GM18508 (cell line): Measurements from ENCODE around the gene RMND5B.
A peak's percentile ranks its signal among the peaks of the same experiment; 100 is the strongest.
"Not testable (repeated sequence)": the region's sequence is repeated elsewhere in the genome, so short reads cannot be mapped to it uniquely, and the experiment has no call there.

Experiments used
- ATAC-seq: cut with Tn5 transposase; IDR thresholded peaks from one replicate; pipeline ENCODE4 v1.9.1; 2021; ENCODE audit warnings: moderate number of reproducible peaks; ENCODE audit not compliant: insufficient read depth, unreplicated experiment

RMND5B gene

GRCh38 chr5:178162481-178162880 is 31.7 kb downstream of the RMND5B start:
- no peak for ATAC-seq

DNA sequence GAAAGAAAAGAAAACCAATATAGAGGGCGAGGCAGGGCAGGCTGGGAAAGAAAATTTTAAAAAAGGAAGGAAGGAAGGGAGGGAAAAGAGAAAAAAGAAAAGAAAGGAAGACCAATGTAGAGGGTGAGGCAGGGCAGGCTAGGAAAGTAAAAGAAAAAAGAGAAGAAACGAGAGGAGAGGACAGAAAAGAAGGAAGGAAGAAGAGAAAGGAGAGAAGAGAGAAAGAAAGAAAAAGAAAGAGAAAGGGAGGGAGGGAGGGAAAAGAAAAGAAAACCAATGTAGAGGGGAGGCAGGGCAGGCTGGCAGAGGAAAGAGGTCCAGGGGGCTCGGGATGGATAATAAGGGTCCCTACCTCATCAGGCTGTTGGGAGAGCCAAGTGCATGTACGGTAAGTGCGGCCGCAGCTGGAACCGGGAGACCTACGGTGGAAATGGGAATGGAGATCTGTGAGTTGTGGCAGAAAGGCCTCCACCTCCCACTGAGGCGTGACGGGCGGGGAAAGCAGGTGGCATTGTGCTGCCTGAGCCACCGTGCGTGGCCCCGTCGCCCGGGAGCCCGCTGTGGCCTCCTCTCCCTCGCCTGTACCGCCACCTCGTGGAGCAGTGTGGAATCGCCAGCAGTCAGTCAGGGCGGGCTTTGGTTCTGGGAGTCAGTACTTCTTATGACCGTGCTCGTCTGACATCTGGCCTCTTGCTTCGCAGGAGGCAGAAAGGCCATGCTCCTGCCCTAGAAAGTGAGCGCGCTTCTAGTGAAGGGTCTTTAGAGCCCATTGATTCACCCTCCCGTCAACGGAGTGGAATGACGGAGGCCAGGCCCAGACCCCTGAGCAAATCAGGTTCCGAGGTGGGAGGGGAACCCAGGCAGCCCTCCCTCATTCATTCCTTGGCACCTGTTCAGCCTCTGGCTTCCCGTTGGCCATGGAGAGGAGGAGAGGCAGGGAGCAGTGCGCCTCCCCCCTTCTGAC is 33.2 kb downstream of the RMND5B start:
- ATAC-seq: peak; percentile 55

- ATAC-seq: no peak
Observed at GRCh38 chr5:178165581-178165980, 34.8 kb downstream of the RMND5B start.

GRCh38 chr5:178170455-178170854 is 39.6 kb downstream of the RMND5B start:
- no peak for ATAC-seq

GRCh38 chr5:178174456-178174855 is 43.6 kb downstream of the RMND5B start:
- no peak for ATAC-seq

GRCh38 chr5:178176791-178177190 is 46.0 kb downstream of the RMND5B start:
- no peak for ATAC-seq

DNA sequence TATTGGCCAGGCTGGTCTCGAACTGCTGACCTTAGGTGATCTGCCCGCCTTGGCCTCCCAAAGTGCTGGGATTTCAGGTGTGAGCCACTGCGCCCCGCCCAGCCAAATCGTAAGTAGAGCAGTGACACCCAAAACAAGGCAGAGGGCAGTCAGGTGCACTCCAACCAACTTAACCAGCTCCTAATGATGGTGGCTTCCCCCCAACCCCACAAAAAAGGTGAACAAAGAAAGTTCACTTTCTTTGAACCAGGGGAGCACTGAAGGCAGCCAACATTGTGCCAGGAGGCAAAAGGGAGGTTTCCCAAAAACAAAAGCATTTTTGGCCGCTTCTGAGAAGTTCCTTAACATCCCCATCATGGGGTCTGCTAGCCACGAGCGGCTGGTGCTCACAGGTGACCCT is 46.8 kb downstream of the RMND5B start:
- no peak for ATAC-seq

DNA sequence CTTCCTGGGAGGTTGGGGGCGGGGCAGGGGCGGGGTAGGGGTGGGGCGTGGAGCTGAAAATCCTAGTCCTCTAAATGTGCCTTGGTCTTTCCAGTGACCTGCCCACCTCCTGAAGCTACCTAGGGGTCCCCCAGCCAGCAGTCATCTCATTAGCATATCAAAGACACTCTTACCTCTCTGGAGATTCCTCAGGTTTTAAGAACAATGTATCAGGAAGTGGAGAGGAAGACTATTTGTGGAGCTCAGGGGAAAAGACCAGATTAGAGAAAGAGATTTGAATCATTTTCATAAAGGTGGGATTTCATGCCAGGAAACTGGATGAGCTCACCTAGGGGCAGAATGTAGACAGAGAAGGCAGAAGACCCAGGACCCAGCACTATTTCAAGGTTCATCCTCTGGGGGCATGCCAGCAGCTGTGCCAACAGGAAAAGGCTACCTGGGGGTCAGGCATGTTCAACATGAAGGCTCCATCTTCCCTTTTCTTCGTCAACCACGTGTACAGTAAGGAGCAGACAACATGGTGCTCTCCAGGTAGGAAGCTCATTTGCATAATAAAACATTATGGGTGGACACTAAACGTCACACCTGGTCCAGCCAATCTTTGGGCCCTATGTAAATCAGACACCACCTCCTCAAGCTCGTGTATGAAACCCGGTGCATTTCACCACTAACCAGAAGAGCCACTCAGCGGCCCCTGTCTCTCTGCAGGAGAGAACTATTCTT is 49.5 kb downstream of the RMND5B start:
- ATAC-seq: no peak

- ATAC-seq: no peak
Observed at GRCh38 chr5:178182158-178182876, 51.5 kb downstream of the RMND5B start.

DNA sequence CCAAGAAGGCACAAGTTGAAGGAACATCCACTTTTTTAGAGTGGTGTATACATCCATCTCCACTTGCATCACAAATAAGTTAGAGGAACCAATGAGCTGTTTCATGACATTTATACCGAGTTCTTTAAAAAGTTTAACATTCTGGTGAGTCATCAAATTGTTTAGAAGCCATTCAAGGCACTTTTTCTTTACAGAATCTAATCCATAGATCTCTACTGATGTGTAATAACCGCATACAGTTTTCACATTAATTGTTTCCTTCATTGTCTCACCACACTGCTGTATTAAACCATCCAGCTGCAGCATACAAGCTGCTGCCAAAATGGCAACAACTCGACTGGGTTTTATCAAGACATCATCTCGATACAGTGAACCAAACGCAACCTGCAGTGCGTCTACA is 55.6 kb downstream of the RMND5B start:
- ATAC-seq: no peak

DNA sequence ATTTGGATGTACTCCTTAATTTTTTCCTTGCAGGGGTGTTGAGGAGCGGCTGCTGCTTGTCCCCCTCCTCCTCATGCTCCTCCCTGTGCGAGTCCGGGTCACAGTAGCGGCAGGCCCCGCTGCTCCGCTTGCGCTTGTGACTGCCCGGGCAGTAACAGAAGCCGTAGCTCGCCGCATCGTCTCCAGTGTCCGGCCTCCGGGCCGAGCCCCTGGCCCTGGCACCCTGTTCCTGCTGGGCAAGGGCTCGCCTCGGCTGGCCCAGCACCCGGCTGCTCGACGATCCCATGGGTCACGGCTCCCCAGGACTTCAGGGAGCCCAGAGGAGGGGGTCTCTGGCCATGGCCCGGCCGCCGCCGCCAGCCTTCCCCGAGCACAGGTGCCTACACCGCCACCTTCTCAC is 56.2 kb downstream of the RMND5B start, which contains the start of gene GMCL2:
GMCL2 (minus strand) TSS at position 358 of the 400 bp plus-strand sequence; CDS start at position 286, 72 bp downstream.
- ATAC-seq: no peak

GRCh38 chr5:178189433-178189832 is 58.6 kb downstream of the RMND5B start:
- ATAC-seq: no peak

DNA sequence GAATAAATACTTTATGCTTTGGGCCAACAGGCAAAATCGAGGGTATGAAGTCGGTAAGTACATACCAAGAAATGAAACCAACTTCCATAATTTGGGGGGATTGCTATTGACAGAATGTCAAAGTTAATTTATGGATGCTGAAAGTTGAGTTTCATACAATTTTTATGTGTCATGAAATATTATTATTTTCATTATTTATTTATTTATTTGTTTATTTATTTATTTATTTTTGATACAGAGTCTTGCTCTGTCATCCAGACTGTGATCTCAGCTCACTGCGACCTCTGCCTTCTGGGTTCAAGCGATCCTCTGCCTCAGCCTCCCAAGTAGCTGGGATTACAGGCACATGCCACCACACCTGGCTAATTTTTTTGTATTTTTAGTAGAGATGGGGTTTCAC is 60.8 kb downstream of the RMND5B start:
- no peak for ATAC-seq

DNA sequence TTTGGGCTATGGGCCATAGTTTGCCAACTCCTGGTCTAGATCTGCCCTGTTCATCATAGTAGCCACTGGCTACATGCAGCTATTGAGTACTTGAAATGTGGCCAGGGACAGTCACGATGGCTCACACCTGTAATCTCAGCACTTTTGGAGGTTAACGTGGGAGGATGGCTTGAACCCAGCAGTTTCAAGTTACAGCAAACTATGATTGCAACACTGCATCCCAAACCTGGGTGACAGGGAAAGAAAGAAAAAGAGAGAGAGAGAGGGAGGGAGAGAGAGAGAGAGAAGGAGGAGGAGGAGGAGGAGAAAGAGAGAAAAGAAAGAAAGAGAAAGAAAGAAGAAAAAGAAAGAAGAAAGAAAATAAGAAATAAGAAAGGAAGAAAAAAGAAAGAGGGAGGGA is 61.4 kb downstream of the RMND5B start:
- ATAC-seq: no peak

GRCh38 chr5:178192787-178193186 is 62.0 kb downstream of the RMND5B start:
- ATAC-seq: no peak

- ATAC-seq: no peak
Observed at GRCh38 chr5:178193251-178193809, 62.5 kb downstream of the RMND5B start.

DNA sequence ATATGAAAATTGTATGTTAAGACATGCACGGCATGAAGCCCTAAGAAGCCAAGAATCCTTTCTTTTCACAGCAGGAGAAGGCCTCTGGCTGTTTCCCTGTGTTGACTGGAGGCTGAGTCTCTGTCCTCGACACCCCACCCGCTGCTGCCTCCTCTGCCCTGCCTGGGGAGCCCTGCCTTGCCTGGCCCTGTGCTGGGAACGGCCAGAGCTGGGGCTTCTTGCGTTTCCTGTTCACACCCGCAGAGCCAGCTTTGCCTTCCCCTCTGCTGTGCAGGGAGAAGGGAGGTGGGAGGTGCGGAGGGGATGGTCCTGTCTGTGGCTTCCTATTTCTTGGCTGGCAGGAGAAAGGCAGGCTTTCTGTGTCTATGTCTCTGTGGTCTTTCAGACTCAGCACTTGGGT is 63.2 kb downstream of the RMND5B start:
- ATAC-seq: no peak

- no peak for ATAC-seq
Observed at GRCh38 chr5:178196281-178196812, 65.5 kb downstream of the RMND5B start.

DNA sequence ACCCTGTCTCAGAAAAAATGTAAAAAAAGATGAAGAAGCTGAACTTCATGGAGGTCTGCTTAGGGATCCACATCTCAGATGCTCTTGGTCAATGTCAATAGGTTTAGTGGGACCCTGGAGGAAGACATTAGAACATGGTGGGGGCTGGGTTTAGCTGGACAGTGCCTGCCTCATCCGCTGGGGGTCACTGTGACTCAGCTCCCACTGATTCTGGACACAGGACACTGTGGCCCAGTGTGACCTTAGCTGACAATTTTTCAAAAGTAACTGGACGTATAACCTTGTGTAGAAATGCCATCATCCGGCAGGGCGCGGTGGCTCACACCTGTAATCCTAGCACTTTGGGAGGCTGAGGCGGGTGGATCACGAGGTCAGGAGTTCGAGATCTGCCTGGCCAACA is 66.2 kb downstream of the RMND5B start:
- no peak for ATAC-seq

DNA sequence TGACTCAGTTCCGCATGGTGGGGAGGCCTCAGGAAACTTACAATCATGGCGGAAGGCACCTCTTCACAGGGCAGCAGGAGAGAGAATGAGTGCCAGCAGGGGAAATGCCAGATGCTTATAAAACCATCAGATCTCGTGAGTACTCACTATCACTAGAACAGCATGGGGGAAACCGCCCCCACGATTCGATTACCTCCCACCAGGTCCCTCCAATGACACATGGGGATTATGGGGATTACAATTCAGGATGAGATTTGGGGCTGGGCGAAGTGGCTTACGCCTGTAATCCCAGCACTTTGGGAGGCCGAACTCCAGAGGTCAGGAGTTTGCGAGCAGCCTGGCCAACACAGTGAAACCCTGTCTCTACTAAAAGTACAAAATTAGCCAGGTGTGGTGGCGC is 67.3 kb downstream of the RMND5B start:
- ATAC-seq: not testable (repeated sequence)
